Amniotic epithelial cell (primary cell): ENCODE data around the gene LPAR5.
A peak's percentile ranks its signal among the peaks of the same experiment; 100 is the strongest.

Source experiments
- DNase-seq: peaks from one replicate; pipeline ENCODE4 v3.0.0-alpha.2; 2010; ENCODE audit warnings: low read depth

LPAR5 gene

GRCh38 chr12:6635856-6636531, at the start of gene LPAR5:
Gene LPAR5 (minus strand): TSS chr12:6635959. CDS start chr12:6621248, 14,711 bp downstream.
- DNase-seq, result peak; percentile 36

- no peak for DNase-seq
Observed at GRCh38 chr12:6684609-6685008, 48.9 kb upstream of the LPAR5 start.

GRCh38 chr12:6676962-6677361, 41.2 kb upstream of the LPAR5 start:
- no peak for DNase-seq

GRCh38 chr12:6672143-6672542, 36.4 kb upstream of the LPAR5 start:
- DNase-seq, result no peak

GRCh38 chr12:6667559-6668210, 31.9 kb upstream of the LPAR5 start:
- DNase-seq, result no peak

- no peak for DNase-seq
Observed at GRCh38 chr12:6666211-6666610, 30.5 kb upstream of the LPAR5 start.

- DNase-seq, result peak; percentile 8
Observed at GRCh38 chr12:6664902-6665301, 29.1 kb upstream of the LPAR5 start.

GRCh38 chr12:6662906-6663742, 27.4 kb upstream of the LPAR5 start, which contains the start of gene ING4:
Gene ING4 (minus strand): TSS chr12:6663119. CDS start chr12:6663101, 18 bp downstream.
- peak; percentile 99 for DNase-seq

GRCh38 chr12:6662602-6662905, 26.8 kb upstream of the LPAR5 start:
- no peak for DNase-seq

GRCh38 chr12:6653987-6654386, 18.2 kb upstream of the LPAR5 start:
- no peak for DNase-seq

- DNase-seq, result no peak
Observed at GRCh38 chr12:6653342-6653741, 17.6 kb upstream of the LPAR5 start.

GRCh38 chr12:6652391-6652790, 16.6 kb upstream of the LPAR5 start:
- no peak for DNase-seq

- DNase-seq, result no peak
Observed at GRCh38 chr12:6650832-6651231, 15.1 kb upstream of the LPAR5 start.

GRCh38 chr12:6647083-6647604, 11.4 kb upstream of the LPAR5 start, which contains the start of gene ACRBP:
Gene ACRBP (minus strand): TSS chr12:6647432. CDS start chr12:6647366, 66 bp downstream.
- peak; percentile 45 for DNase-seq

GRCh38 chr12:6646276-6647082, 10.7 kb upstream of the LPAR5 start:
- no peak for DNase-seq

- DNase-seq, result no peak
Observed at GRCh38 chr12:6644903-6645302, 9.1 kb upstream of the LPAR5 start.

- no peak for DNase-seq
Observed at GRCh38 chr12:6644257-6644596, 8.5 kb upstream of the LPAR5 start.

GRCh38 chr12:6643569-6644256, 8.0 kb upstream of the LPAR5 start:
- no peak for DNase-seq

- no peak for DNase-seq
Observed at GRCh38 chr12:6641131-6641530, 5.4 kb upstream of the LPAR5 start.

- DNase-seq, result no peak
Observed at GRCh38 chr12:6640497-6640896, 4.7 kb upstream of the LPAR5 start.

- no peak for DNase-seq
Observed at GRCh38 chr12:6639151-6639801, 3.5 kb upstream of the LPAR5 start.
